HCT116 (cell line): ENCODE data around the gene UMAD1. TPM values are rescaled to one million over a fixed set of nuclear protein-coding genes. Genes with fewer than 3 reads are reported as not detected.

Experiments used
- ATAC-seq: fragments of 200-7000 bp; cut with Tn5 transposase; 2 replicates; pipeline ENCODE4 v1.9.1; 2020; ENCODE audit warnings: mild to moderate bottlenecking, moderate library complexity
- BruUV-seq: library from RNA; stranded (reverse); fragments of 400-500 nt; replicated peaks from 2 replicates; lab custom pipeline; 2021; lab: Mats Ljungman, UMichigan
- CTCF ChIA-PET: fragments of 300-600 bp; sonication (Branson Sonifier 250); formaldehyde crosslinking; loops from one replicate; lab custom pipeline; 2021; ENCODE audit warnings: antibody characterized with exemption; lab: Charles Lee
- POLR2A ChIA-PET: fragments of 300-600, 350-600 bp; sonication (Branson Sonifier 250); formaldehyde crosslinking; loops from one replicate; lab custom pipeline; 2021; ENCODE audit warnings: antibody characterized with exemption; lab: Charles Lee
- RAD21 ChIA-PET, 2 experiments: fragments of 300-600 bp; sonication (Branson Sonifier 250); formaldehyde crosslinking; loops; one replicate each; lab custom pipeline; 2023; ENCODE audit warnings: low total read pairs in 2 of 2; ENCODE audit not compliant: uncharacterized antibody in 2 of 2, unreplicated experiment in 2 of 2, low non-redundant PET in 1 of 2; lab: Charles Lee
- DNase-seq: peaks from one replicate; pipeline ENCODE4 v3.0.0-alpha.2; 2010; ENCODE audit warnings: low read depth, low spot score
- H2AFZ ChIP-seq: fragments of 200-600 bp; shearing (Covaris generic), sonication (generic); 2 replicates; pipeline ENCODE4 v1.6.1; 2017; ENCODE audit warnings: low read depth, mixed run types, mixed read lengths, antibody characterized with exemption, low read length; ENCODE audit not compliant: poor library complexity, severe bottlenecking
- H3K27ac ChIP-seq: 2 replicates; pipeline ENCODE4 v1.5.1; 2012; ENCODE audit warnings: low read depth, low read length
- H3K27me3 ChIP-seq: fragments of 200-600 bp; sonication (generic); 2 replicates; pipeline ENCODE4 v1.6.1; 2016; ENCODE audit warnings: mixed run types, low read length, mixed read lengths; ENCODE audit not compliant: insufficient read depth
- H3K36me3 ChIP-seq, 2 experiments: fragments of 200-500 bp in 1 of 2; fragments of 200-600 bp in 1 of 2; sonication (Bioruptor generic) in 1 of 2; sonication (generic) in 1 of 2; 2 replicates each; pipeline versions ENCODE4 v1.5.1 to v1.6.1; 2014 to 2016; ENCODE audit warnings: low read length in 2 of 2, inconsistent platforms in 1 of 2, mixed read lengths in 1 of 2, mixed run types in 1 of 2; ENCODE audit not compliant: insufficient read depth in 2 of 2, control insufficient read depth in 1 of 2
- H3K4me1 ChIP-seq, 2 experiments: fragments of 200-600 bp in 1 of 2; sonication (generic) in 1 of 2; 2 replicates each; pipeline versions ENCODE4 v1.5.1 to v1.6.1; 2012 to 2017; ENCODE audit warnings: low read length in 2 of 2, inconsistent platforms in 1 of 2, mild to moderate bottlenecking in 1 of 2, mixed read lengths in 1 of 2, mixed run types in 1 of 2, moderate library complexity in 1 of 2; ENCODE audit not compliant: insufficient read depth in 2 of 2, control insufficient read depth in 1 of 2
- H3K4me2 ChIP-seq: fragments of 200-600 bp; sonication (generic); 2 replicates; pipeline ENCODE4 v1.6.1; 2017; ENCODE audit warnings: mixed run types, low read length, mixed read lengths
- H3K4me3 ChIP-seq, 2 experiments: fragments of 200-600 bp in 1 of 2; sonication (generic) in 1 of 2; replicated peaks in 1 of 2; 2 replicates each; pipeline ENCODE4 v1.5.1; 2011 to 2016; ENCODE audit warnings: low read length in 2 of 2, control low read depth in 1 of 2, low read depth in 1 of 2, mild to moderate bottlenecking in 1 of 2, mixed read lengths in 1 of 2, mixed run types in 1 of 2
- H3K79me2 ChIP-seq: fragments of 200-600 bp; sonication (generic); 2 replicates; pipeline ENCODE4 v1.6.1; 2017; ENCODE audit warnings: mild to moderate bottlenecking, mixed run types, low read length, moderate library complexity, mixed read lengths; ENCODE audit not compliant: insufficient read depth
- H3K9ac ChIP-seq: fragments of 200-600 bp; sonication (generic); 2 replicates; pipeline ENCODE4 v1.6.1; 2016; ENCODE audit warnings: low read length, mixed read lengths
- H3K9me2 ChIP-seq: fragments of 200-600 bp; sonication (generic), shearing (Covaris generic); 2 replicates; pipeline ENCODE4 v1.6.1; 2017; ENCODE audit warnings: mixed run types, mild to moderate bottlenecking, moderate library complexity; ENCODE audit not compliant: insufficient read depth
- H3K9me3 ChIP-seq, 2 experiments: fragments of 200-500 bp in 1 of 2; fragments of 200-600 bp in 1 of 2; sonication (Bioruptor generic) in 1 of 2; sonication (generic) in 1 of 2; 2 replicates each; pipeline ENCODE4 v1.6.1; 2014 to 2017; ENCODE audit warnings: low read length in 2 of 2, mixed read lengths in 2 of 2, inconsistent platforms in 1 of 2, low read depth in 1 of 2, mild to moderate bottlenecking in 1 of 2, mixed run types in 1 of 2, moderate library complexity in 1 of 2; ENCODE audit not compliant: control insufficient read depth in 1 of 2, insufficient read depth in 1 of 2
- H4K20me1 ChIP-seq: fragments of 200-600 bp; sonication (generic), shearing (Covaris generic); 2 replicates; pipeline ENCODE4 v1.6.1; 2017; ENCODE audit warnings: mixed run types, mild to moderate bottlenecking, moderate library complexity; ENCODE audit not compliant: insufficient read depth
- CBX3 ChIP-seq: IDR thresholded peaks from 2 replicates; pipeline ENCODE4 v1.6.1; 2012; ENCODE audit warnings: low read depth
- CEBPB ChIP-seq: IDR thresholded peaks from 2 replicates; pipeline ENCODE4 v1.6.1; 2012; ENCODE audit warnings: low read depth
- EGR1 ChIP-seq: IDR thresholded peaks from 2 replicates; pipeline ENCODE4 v1.6.1; 2012; ENCODE audit warnings: low read depth
- ELF1 ChIP-seq: IDR thresholded peaks from 2 replicates; pipeline ENCODE4 v1.6.1; 2012; ENCODE audit warnings: low read depth, borderline replicate concordance
- EZH2phosphoT487 ChIP-seq: fragments of 200-600 bp; IDR thresholded peaks from 2 replicates; pipeline ENCODE4 v1.6.1; 2018; ENCODE audit warnings: antibody characterized with exemption, borderline replicate concordance
- POLR2A ChIP-seq: IDR thresholded peaks from 2 replicates; pipeline ENCODE4 v1.7.0; 2011; ENCODE audit warnings: borderline replicate concordance; ENCODE audit not compliant: insufficient read depth, insufficient read length; ENCODE audit errors: extremely low read depth
- RAD21 ChIP-seq: IDR thresholded peaks from 2 replicates; pipeline ENCODE4 v1.6.1; 2012; ENCODE audit warnings: low read depth, mild to moderate bottlenecking
- SIN3A ChIP-seq: IDR thresholded peaks from 2 replicates; pipeline ENCODE4 v1.6.1; 2012; ENCODE audit warnings: low read depth
- SP1 ChIP-seq: IDR thresholded peaks from 2 replicates; pipeline ENCODE4 v1.6.1; 2012; ENCODE audit warnings: low read depth
- SRF ChIP-seq: IDR thresholded peaks from 2 replicates; pipeline ENCODE4 v1.6.1; 2012; ENCODE audit warnings: low read depth
- TCF7L2 ChIP-seq: IDR thresholded peaks from 2 replicates; pipeline ENCODE4 v1.7.0; 2011; ENCODE audit warnings: borderline replicate concordance, inconsistent platforms; ENCODE audit not compliant: insufficient read depth, insufficient read length; ENCODE audit errors: extremely low read depth
- YY1 ChIP-seq: IDR thresholded peaks from 2 replicates; pipeline ENCODE4 v1.6.1; 2011; ENCODE audit warnings: low read length, low read depth, moderate library complexity, mild to moderate bottlenecking; ENCODE audit not compliant: insufficient replicate concordance; ENCODE audit errors: extremely low read depth
- ZNF274 ChIP-seq: fragments of 200-500 bp; sonication (Bioruptor generic); IDR thresholded peaks from 2 replicates; pipeline ENCODE4 v1.6.1; 2014; ENCODE audit warnings: mild to moderate bottlenecking, low read depth, low read length, inconsistent platforms
- intact Hi-C: fragments of 100-400 bp; cut with micrococcal nuclease; formaldehyde crosslinking; loops from 2 replicates; pipeline ENCODE4 v1.10.0; 2022
- total RNA-seq: library from RNA; stranded (reverse); gene quantifications from one replicate; pipeline ENCODE4 v1.2.1, GENCODE V29; 2021; ENCODE audit not compliant: unreplicated experiment
- TF ChIP-seq, protein P1 (sequence below), 3 experiments: fragments of 200-600 bp in 1 of 3; sonication (generic) in 1 of 3; IDR thresholded peaks in 2 of 3; conservative IDR thresholded peaks in 1 of 3; 2 replicates each; pipeline ENCODE4 v1.5.1; 2012 to 2017; ENCODE audit warnings: low read depth in 2 of 3, low read length in 2 of 3, antibody characterized with exemption in 1 of 3, borderline replicate concordance in 1 of 3, control low read depth in 1 of 3, mild to moderate bottlenecking in 1 of 3, mixed read lengths in 1 of 3, mixed run types in 1 of 3, moderate library complexity in 1 of 3; ENCODE audit not compliant: insufficient read depth in 1 of 3
- TF ChIP-seq, protein P2 (sequence below): IDR thresholded peaks from 2 replicates; pipeline ENCODE4 v1.6.1; 2011; ENCODE audit warnings: mild to moderate bottlenecking, low read length, moderate library complexity; ENCODE audit not compliant: insufficient replicate concordance; ENCODE audit errors: extremely low read depth
- TF ChIP-seq, protein P3 (sequence below): IDR thresholded peaks from 2 replicates; pipeline ENCODE4 v1.6.1; 2012; ENCODE audit warnings: low read depth

UMAD1 gene
- total RNA-seq, 1 experiment from 2014 or later, result 12.7 TPM

DNA sequence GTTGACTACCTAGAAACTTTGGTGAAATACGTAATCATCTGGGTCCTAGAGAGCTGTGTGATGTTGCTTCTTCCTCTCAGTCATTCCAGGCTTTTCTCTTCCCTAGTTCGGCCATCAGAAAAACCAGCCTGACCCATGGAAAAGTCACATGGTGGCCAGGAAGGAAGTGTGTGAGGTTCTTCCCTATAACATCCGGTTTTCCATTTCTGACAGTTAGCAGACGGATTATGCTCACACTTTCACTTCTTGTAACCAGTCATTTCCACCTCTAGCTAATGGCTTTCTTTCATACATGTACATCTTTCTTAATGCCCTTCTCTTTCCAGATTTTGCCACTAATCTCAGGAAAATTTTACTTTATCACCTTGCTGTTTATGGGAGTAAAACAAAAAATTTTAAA lies 218.0 kb downstream of the UMAD1 start:
- RAD21 ChIA-PET, result no interaction called here
- Histone ChIP-seq H3K9ac (no peak overlapping the region), H3K4me3 (no peak overlapping the region), H3K9me3 (peaks cover 0 to 7% of the 10 kb centered on the region in 2 experiments; a peak in 1 of 4 replicates), H3K4me2 (no peak overlapping the region), H2AFZ (no peak overlapping the region), H3K36me3 (no peaks in the 10 kb centered on the region), H4K20me1 (no peaks in the 10 kb centered on the region), H3K27ac (no peak overlapping the region), H3K9me2 (no peaks in the 10 kb centered on the region), H3K79me2 (no peaks in the 10 kb centered on the region), H3K4me1 (peaks cover 0 to 12% of the 10 kb centered on the region in 2 experiments; a peak in 2 of 4 replicates), H3K27me3 (no peaks in the 10 kb centered on the region)
- TF ChIP-seq, protein P1, sequence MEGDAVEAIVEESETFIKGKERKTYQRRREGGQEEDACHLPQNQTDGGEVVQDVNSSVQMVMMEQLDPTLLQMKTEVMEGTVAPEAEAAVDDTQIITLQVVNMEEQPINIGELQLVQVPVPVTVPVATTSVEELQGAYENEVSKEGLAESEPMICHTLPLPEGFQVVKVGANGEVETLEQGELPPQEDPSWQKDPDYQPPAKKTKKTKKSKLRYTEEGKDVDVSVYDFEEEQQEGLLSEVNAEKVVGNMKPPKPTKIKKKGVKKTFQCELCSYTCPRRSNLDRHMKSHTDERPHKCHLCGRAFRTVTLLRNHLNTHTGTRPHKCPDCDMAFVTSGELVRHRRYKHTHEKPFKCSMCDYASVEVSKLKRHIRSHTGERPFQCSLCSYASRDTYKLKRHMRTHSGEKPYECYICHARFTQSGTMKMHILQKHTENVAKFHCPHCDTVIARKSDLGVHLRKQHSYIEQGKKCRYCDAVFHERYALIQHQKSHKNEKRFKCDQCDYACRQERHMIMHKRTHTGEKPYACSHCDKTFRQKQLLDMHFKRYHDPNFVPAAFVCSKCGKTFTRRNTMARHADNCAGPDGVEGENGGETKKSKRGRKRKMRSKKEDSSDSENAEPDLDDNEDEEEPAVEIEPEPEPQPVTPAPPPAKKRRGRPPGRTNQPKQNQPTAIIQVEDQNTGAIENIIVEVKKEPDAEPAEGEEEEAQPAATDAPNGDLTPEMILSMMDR (IDR thresholded peaks at IDR 0.05 in 2 of 3, conservative IDR thresholded peaks at IDR 0.05 in 1 of 3; ENCODE audit: borderline replicate concordance in 1 of 3, insufficient read depth in 1 of 3, low read depth in 2 of 3, low read length in 2 of 3), result no peak
- TF ChIP-seq, protein P2, sequence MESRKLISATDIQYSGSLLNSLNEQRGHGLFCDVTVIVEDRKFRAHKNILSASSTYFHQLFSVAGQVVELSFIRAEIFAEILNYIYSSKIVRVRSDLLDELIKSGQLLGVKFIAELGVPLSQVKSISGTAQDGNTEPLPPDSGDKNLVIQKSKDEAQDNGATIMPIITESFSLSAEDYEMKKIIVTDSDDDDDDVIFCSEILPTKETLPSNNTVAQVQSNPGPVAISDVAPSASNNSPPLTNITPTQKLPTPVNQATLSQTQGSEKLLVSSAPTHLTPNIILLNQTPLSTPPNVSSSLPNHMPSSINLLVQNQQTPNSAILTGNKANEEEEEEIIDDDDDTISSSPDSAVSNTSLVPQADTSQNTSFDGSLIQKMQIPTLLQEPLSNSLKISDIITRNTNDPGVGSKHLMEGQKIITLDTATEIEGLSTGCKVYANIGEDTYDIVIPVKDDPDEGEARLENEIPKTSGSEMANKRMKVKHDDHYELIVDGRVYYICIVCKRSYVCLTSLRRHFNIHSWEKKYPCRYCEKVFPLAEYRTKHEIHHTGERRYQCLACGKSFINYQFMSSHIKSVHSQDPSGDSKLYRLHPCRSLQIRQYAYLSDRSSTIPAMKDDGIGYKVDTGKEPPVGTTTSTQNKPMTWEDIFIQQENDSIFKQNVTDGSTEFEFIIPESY, result no peak
- TF ChIP-seq TCF7L2 (no peak), CBX3 (no peak), SP1 (no peak), ZNF274 (no peak), EZH2phosphoT487 (no peak), SIN3A (no peak), POLR2A (no peak), RAD21 (no peak), SRF (no peak), YY1 (no peak), EGR1 (no peak), CEBPB (no peak), ELF1 (no peak)
- TF ChIP-seq, protein P3, sequence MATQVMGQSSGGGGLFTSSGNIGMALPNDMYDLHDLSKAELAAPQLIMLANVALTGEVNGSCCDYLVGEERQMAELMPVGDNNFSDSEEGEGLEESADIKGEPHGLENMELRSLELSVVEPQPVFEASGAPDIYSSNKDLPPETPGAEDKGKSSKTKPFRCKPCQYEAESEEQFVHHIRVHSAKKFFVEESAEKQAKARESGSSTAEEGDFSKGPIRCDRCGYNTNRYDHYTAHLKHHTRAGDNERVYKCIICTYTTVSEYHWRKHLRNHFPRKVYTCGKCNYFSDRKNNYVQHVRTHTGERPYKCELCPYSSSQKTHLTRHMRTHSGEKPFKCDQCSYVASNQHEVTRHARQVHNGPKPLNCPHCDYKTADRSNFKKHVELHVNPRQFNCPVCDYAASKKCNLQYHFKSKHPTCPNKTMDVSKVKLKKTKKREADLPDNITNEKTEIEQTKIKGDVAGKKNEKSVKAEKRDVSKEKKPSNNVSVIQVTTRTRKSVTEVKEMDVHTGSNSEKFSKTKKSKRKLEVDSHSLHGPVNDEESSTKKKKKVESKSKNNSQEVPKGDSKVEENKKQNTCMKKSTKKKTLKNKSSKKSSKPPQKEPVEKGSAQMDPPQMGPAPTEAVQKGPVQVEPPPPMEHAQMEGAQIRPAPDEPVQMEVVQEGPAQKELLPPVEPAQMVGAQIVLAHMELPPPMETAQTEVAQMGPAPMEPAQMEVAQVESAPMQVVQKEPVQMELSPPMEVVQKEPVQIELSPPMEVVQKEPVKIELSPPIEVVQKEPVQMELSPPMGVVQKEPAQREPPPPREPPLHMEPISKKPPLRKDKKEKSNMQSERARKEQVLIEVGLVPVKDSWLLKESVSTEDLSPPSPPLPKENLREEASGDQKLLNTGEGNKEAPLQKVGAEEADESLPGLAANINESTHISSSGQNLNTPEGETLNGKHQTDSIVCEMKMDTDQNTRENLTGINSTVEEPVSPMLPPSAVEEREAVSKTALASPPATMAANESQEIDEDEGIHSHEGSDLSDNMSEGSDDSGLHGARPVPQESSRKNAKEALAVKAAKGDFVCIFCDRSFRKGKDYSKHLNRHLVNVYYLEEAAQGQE, result no peak
- POLR2A ChIA-PET, result no interaction called here
- DNase-seq, result no peak
- CTCF ChIA-PET, result no interaction called here
- no peak for ATAC-seq
- intact Hi-C loops, result no loop called here
- BruUV-seq, result no TSS peak
